Liver (tissue), 3 donors: ENCODE results near the gene MED31.

Experiments used
- EGR1 ChIP-seq, 2 donors: IDR thresholded peaks; 2 replicates each; pipeline ENCODE4 v1.6.1; 2016 to 2018; ENCODE audit warnings: antibody characterized with exemption in 2 of 2, low read depth in 2 of 2
- FOXA1 ChIP-seq: IDR thresholded peaks from 2 replicates; pipeline ENCODE4 v1.6.1; 2016; ENCODE audit warnings: antibody characterized with exemption
- GABPA ChIP-seq, 2 donors: IDR thresholded peaks in 1 of 2; conservative IDR thresholded peaks in 1 of 2; 2 replicates each; pipeline ENCODE4 v1.6.1; 2016; ENCODE audit warnings: antibody characterized with exemption in 2 of 2, mild to moderate bottlenecking in 1 of 2, moderate library complexity in 1 of 2
- JUND ChIP-seq, 2 donors: IDR thresholded peaks; 2 replicates each; pipeline ENCODE4 v1.6.1; 2016; ENCODE audit warnings: antibody characterized with exemption in 2 of 2
- REST ChIP-seq: IDR thresholded peaks from 2 replicates; pipeline ENCODE4 v1.6.1; 2016; ENCODE audit warnings: antibody characterized with exemption, mild to moderate bottlenecking
- RXRA ChIP-seq, 2 donors: IDR thresholded peaks; 2 replicates each; pipeline ENCODE4 v1.6.1; 2017 to 2018; ENCODE audit warnings: antibody characterized with exemption in 2 of 2, mild to moderate bottlenecking in 1 of 2
- SP1 ChIP-seq: IDR thresholded peaks from 2 replicates; pipeline ENCODE4 v1.6.1; 2018; ENCODE audit warnings: antibody characterized with exemption, mild to moderate bottlenecking
- YY1 ChIP-seq: IDR thresholded peaks from 2 replicates; pipeline ENCODE4 v1.6.1; 2016; ENCODE audit warnings: antibody characterized with exemption, mild to moderate bottlenecking
- TF ChIP-seq, protein P1 (sequence below): fragments of 150-350 bp; IDR thresholded peaks from 2 replicates; pipeline ENCODE4 v1.5.1; 2017; ENCODE audit warnings: improper control_type of control experiment, low read depth, low read length; ENCODE audit not compliant: missing input control
- TF ChIP-seq, protein P2 (sequence below): IDR thresholded peaks from 2 replicates; pipeline ENCODE4 v1.6.1; 2016; ENCODE audit warnings: antibody characterized with exemption
- donor health status: healthy.
- donor health status: healthy.

DNA sequence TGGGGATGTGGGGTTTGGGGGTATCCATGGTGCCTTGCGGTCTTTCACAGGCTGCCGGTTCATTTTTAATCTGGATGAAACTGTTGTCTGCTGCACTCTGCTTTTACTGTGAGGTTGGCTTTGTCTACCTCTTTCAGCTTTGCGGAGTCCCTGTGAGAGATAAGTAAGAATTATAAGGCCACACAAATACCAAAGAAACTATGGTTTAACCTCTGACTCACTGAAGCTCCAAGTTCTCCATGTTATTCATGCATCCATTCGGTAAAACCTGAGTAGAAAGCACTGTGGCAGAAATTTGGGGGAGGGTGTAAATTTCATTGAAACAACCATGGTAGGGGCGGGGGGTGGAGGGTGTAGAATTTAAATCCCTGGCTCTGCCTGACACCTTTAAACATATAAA lies 41.4 kb downstream of the MED31 start:
- TF ChIP-seq, protein P1, sequence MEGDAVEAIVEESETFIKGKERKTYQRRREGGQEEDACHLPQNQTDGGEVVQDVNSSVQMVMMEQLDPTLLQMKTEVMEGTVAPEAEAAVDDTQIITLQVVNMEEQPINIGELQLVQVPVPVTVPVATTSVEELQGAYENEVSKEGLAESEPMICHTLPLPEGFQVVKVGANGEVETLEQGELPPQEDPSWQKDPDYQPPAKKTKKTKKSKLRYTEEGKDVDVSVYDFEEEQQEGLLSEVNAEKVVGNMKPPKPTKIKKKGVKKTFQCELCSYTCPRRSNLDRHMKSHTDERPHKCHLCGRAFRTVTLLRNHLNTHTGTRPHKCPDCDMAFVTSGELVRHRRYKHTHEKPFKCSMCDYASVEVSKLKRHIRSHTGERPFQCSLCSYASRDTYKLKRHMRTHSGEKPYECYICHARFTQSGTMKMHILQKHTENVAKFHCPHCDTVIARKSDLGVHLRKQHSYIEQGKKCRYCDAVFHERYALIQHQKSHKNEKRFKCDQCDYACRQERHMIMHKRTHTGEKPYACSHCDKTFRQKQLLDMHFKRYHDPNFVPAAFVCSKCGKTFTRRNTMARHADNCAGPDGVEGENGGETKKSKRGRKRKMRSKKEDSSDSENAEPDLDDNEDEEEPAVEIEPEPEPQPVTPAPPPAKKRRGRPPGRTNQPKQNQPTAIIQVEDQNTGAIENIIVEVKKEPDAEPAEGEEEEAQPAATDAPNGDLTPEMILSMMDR: no peak
- TF ChIP-seq FOXA1 (no peak), RXRA (IDR thresholded peaks at IDR 0.05) (no peak), EGR1 (IDR thresholded peaks at IDR 0.05; ENCODE audit: low read depth in 2 of 2) (no peak), REST (no peak), JUND (IDR thresholded peaks at IDR 0.05) (no peak), YY1 (no peak), SP1 (no peak), GABPA (IDR thresholded peaks at IDR 0.05 in 1 of 2, conservative IDR thresholded peaks at IDR 0.05 in 1 of 2) (no peak)
- TF ChIP-seq, protein P2, sequence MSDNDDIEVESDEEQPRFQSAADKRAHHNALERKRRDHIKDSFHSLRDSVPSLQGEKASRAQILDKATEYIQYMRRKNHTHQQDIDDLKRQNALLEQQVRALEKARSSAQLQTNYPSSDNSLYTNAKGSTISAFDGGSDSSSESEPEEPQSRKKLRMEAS: no peak
